Stimulated activated CD8-positive, alpha-beta memory T cell treated with anti-CD3 and anti-CD28 coated beads, Interleukin-7, amount 100 ng/mL, for 24 hours (primary cell): ENCODE results near the gene PRKN.

ENCODE experiments used
- DNase-seq: peaks from one replicate; pipeline ENCODE4 v3.0.0-alpha.2; 2020; ENCODE audit warnings: low read depth

The PRKN gene

DNA sequence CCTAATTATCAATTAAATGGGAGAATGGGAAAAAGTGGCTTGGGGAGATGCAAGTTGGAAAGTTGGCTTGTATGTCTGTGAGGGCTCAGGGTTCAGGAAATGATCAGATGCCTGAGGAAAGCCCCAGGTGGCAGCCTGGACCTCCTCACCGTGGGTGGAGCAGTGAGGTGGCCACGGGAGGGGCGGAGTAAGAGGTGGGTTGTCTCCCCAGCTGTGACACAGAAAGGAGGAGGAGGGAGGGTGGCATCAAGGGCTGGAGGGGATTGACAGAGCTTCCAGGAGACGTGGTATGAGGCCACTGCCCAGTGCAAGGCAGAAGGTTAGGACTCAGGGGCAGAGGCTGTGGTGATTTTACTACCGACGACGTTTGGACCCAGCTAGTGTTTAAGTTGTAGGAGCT, 672.2 kb downstream of the PRKN start:
- DNase-seq: no peak

DNA sequence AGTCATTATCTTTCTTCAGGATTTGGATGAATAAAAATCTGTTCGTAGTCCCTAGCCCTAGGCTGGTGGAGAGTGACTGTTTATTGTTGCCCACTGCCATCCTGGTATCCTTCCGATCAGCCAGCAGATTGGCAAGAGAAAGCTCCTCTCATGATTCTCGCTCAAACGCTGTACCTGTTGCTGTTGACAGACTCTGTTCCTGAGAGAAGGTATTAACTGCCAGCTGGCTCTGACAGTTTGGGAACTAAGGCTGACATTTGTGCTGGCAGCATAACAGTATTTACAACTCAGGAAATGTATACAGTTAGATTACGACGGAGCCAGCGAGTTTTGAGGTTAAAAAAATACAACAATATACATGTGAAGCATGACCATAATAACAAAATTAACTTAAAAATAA, 674.5 kb downstream of the PRKN start:
- DNase-seq: no peak

DNA sequence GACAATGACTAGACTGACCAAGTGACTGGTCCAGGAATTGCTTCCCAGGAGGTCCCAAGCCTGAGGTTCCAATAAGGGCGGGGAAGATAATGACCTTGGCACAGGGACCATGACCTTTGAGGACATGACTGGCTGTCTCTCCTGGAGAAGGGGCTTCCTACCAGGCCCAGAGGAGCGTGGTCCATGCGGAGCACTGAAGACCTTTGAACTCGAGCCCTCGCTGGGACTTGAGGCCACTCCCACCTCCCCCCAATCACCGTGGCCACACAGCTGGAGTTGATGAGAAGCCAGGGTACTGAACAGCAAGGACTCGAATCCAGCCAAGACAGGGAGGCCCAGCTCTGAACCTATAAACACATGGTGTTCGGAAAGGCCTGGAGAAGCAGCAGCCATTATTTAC, 677.0 kb downstream of the PRKN start:
- DNase-seq: no peak

DNA sequence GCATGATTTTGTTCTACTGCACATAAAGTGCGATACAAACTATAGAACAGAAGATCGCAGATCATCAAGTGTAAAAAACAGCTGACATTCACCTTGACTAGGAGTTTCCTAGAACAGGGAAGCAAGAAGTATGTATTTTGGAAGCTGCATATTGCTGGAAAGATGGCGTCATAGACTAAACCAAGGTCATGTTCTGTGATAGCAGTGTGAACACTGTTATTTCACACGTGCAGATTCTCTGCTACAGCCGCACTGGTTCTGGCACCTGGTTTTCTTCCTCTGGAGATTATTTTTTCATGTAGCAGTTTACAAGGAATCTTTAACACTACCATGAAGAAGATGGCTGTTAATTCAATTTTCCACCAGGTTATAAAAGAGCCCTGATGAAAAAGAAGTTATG, 681.2 kb downstream of the PRKN start:
- DNase-seq: no peak

DNA sequence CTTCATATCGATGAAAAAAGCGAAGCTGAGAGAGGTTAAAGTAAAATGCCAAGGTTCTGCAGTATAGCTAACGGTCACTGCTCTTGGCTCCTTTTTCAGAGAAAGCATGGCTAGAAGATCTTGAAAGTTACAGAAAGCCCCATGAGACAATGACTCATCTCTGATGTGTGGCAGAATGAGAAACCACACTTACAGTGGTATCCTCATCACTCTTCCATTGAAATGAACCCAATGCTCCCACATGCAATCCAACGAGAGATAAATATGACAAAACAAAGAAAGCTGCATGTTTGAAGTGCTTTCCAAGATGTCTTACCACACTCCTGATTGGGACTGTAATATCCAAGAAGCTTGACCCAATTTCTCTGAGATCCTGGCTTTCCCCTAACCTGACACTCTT, 694.9 kb downstream of the PRKN start:
- DNase-seq: no peak

DNA sequence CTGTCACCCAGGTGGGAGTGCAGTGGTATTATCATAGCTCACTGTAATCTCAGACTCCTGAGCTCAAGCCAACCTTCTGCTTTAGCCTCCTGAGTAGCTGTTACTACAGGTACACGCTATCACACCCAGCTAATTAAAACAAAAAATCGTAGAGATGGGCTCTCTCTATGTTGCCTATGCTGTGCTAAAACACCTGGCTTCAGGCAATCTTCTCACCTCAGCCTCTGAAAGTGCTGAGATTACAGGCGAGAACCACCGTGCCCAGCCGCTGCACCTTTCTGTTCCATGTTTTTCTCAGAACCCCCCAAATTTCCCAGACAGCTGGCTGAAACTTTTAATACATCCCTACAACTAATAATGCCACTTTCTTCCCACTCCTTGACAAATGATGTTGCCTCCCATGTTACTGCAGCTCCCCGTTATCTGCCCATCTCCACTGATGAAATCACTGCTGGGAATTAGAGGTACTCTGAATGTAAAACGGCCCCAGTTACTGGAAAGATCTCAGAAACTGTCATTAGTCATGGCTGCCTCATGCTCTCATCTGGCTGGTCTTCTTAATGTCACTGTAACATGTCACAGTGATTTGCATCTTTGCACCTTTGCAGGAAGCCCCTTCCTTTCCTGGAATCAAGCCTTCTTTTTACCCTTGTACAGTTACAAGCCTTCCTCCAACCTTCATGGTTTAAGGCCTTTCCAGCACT, 697.5 kb downstream of the PRKN start:
- DNase-seq: no peak

DNA sequence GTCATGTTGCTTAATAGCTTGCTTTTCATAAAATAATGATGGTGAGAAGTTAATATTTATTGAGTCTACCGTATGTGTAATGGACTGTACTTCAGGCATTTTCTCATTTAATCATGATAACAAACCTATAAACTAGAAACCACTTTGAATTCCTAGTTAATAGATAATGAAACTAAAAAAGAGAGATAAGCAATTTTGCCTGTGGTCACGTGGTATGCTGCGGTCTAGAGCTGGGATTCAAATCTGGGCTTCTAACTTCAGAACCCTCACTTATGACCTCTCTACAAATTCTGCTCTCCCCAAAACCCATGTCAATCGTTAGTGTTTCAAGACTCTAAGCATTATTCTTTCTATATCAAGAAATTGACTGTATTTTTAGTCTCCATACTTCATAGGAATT, 700.7 kb downstream of the PRKN start:
- no peak for DNase-seq

DNA sequence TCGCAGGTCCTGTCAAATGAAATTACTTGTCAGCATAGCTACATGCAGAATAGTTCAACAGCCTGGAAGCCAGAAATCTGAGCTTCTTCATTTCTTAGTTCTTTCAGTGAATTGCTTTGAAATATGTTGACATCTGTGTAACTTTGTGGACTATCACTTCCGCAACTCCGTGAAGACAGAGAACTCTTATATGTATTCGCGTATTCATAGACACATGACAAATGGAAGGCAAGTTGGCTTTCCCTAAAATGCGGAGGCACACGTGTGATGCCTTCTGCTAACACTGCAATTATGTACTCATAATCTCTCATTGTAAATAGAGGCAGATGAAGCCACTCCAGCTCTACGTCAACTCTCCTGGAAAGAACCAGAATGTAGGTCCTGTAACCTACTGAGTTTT, 701.5 kb downstream of the PRKN start:
- no peak for DNase-seq

DNA sequence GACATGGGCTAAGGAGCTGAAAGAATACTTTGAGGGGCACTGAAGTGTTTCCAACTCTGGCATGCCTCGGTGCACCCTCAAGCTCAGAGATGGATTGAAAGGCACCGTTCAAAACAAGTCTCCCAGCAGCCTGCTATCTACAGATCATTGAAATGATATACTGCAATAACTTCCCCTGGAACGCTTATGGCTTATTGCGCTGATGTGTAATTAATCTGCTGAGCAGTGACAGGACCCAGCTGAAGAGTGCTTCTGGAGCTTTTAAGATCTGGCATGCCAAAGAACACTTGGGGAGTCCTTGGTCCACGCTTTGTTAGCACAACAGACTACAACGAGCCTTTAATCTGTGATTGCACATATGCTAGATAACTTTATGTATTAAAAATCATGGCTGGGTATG, 708.2 kb downstream of the PRKN start:
- DNase-seq: no peak

DNA sequence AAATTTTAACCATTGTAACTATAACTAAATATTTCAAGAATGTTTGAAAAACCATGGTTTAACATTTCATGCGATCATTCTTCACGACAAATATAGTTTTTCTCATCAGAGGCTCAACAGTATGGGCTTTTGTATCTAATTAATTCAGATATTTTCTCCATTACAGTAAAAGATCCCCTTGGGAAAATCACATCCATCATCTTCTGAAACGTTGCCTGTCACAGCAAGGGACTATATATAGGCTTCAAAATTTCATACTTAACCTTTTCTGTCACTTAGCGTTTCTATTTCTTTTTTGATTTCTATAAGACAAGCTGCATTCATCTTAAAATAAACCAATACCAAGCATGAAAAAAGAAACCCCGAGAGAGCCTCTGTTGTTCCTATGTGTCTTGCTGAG, 710.0 kb downstream of the PRKN start:
- no peak for DNase-seq

DNA sequence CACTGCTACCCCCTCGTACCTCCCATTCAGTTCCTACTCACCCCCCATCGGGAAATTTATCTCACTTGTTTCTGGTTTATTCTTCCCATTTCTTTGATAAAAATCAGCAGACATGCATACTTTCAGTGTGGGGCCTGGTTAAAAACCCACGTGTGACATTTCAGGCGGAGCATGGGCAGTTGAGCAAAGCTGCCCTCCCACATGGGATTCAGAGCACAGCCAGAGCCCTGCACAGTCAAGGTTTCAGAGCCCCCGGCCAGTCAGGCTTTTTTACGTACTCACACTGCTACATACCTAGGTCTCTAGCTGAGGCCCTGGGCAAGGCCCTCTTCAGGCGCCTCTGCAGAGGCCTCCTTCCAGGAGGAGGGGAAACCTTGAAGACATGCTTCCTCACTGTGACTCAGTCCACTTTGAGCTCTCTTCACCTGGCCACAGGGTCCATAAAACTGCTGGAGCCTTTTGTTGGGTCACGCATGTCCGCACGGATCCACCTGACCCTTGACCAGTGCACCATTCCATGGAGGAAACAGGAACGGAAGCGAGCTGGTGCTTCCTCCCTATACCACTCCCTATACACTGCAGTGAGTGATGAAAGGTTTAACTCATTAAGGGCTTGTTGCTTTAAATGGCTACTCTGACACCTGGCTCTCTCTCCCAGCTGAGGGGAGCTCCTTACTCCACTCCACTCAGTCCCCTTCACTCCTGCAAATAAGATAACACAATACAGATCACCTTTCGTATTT, 713.3 kb downstream of the PRKN start:
- DNase-seq: no peak

DNA sequence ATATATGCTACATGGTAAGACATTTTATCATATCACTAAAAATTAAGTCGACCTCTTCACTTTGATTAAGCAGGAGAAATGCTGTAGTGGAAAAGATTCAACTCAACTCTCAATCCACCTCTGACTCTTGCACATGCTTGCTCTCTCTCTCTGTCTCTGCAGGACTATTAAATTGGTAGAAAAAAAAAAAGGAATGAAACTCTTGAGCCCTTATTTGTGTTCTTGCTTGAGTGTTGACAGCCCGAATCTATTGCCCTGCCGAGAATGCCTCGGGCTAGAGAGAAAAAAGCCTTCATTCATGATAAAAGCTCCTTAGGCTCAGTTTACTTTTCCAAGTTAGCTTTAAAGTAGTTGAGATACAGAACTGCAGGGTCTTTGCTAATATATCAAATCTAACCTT, 722.2 kb downstream of the PRKN start:
- no peak for DNase-seq

DNA sequence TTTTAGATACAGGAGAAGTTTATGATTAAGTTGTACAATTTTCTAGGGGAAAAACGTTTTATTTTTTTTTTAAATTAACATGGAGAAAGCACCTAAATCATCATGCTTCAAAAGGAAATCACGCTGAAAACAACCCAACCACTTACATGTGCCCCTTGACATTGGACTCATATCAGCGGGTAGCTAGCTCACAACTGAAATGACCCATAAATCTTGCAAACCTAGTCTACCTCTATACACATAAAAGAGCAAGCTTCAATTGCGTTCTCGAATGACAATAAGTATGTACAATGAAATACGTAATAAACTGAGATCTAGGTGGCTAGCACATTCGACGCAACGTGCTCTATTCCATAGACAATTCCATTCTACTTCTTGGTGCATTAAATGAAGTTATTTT, 730.8 kb downstream of the PRKN start:
- DNase-seq: no peak

DNA sequence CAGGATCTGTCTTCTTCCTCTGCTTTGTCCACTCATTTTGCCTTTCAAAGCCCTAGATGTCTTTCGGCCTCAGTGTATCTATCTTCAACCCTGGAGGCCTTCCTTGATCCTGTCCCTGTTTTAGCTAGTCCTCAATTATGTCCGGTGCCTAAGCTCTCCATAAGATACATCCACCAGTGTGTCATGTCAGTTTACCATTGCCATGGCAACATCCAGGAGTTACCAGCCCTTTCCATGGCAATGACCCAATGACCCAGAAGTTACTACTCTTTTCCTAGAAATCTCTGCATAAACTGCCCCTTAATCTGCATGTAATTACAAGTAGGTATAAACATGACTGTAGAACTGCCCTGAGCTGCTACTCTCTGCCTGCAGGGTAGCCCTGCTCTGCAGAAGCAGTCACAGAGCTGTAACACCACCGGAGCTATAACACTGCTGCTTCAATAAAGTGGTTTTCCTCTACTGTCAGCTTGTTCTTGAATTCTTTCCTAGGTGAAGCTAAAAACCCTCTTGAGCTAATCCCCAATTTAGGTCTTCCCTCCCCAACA, 741.6 kb downstream of the PRKN start:
- DNase-seq: no peak

DNA sequence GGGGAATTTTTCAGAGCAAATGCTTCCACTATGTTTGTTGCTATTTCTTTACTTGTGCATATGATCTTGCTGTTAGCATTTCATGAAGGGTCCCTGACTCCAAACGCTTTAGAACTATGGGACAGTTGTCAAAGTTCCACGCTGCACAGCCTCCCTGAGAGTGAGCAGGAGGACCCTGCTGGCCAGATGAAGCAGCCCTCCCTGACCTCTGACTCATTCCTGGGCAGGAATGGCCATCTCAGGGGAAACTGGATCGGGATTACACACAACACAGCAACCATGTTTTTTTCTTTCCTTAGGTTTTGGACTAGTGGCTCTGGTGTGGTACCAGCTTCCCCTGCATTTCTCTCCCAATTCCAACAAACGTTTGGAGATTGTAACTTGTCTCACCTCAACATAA, 742.9 kb downstream of the PRKN start:
- DNase-seq: no peak

DNA sequence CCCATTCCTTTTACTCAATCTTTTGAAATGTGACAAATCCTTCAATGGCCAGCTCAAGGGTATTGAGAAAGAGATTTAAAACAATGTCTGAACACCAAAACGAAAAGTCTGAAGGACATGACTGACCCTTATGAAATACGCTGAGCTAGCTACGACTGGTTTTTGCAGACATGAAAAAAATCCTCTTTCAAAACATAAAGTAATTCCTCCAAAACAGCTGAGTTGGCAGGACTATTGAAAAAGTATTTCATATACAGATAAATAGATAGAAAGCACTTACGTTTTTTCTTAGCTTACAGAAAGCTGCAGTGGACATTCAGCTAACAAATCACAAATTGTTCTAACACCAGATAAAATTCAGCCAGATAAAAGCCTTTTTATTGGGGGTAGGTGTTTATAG, 751.0 kb downstream of the PRKN start:
- DNase-seq: no peak

DNA sequence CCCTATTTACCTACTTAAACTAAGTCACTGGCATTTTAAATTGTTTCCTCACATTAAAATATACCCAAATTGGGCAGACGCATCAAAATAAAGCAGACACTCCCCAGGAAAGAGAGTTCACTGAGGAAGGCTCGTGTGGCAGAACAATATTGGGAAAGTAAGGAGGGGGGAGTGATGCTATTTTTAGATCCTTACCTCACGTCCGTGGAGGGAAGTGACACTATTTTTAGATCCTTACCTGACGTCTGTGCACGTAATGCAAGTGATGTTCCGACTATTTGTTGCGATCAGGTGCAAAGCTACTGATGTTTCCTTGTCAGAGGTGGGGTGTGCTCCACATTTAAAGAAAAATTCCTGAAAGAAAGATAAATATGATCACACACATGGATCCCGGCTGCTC, 754.5 kb downstream of the PRKN start:
- DNase-seq: no peak

DNA sequence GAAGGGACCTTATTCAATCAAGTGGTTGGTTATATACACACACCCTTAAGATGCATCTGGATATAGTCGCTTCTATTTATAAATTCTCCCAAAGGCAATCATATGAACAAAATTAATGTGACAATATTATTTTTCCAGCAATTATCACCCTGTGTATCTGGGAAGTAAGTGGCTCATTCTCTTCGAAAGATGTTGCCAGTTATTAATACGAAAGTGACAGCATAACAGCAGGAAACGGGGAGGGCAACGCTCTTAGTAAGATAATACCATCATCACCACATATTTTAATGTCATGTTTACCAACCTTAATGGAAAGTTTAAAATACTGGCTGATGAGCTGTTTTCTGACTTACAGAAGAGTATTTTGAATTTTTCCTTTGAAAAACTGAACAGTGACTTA, 756.5 kb downstream of the PRKN start:
- DNase-seq: no peak

DNA sequence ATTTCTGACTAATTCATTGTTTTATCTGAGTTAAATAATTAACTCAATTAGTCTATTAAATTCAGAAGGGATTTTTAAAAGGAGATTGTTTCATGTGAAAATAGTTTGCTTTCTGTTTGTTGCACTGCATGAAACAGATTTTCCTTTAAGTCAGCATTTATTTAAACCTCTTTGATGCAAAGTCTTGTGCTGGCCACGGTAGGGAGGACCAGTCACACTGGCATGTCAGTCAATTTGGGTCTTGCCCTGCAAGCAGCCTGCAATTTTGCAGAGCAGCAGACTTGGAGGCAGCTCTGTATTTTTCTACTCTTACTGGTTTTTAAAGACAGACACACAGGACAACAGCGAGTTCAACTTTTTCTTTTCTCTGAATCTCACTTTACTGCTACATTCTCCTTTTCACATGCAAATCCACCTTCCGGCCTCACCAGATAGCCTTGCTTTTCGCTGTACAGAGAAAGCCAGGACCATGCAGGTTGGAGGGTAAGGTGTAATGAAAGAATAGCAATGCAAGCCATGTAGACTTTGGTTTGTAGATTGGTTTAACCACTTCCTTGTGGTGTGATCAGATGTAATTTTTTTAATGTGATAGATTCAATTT, 763.8 kb downstream of the PRKN start:
- DNase-seq: no peak

DNA sequence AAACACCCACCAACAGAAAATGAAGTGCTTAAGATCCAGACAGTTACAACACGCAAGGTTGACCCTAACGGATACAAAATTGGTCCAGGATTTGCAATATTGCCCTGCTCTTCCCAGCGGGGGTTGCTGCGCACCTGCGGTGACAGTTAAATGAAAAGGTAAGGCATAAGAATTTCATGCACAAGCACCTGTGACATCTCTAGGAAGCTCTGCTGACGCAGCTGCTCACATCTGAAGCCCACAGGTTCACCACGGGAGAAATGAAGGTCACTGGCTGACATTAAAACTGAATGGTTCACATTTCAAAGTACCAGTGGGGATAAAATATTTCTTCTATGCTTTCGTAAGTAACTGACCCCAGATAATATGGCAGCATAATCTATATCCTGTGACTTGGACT, 764.4 kb downstream of the PRKN start:
- DNase-seq: no peak

DNA sequence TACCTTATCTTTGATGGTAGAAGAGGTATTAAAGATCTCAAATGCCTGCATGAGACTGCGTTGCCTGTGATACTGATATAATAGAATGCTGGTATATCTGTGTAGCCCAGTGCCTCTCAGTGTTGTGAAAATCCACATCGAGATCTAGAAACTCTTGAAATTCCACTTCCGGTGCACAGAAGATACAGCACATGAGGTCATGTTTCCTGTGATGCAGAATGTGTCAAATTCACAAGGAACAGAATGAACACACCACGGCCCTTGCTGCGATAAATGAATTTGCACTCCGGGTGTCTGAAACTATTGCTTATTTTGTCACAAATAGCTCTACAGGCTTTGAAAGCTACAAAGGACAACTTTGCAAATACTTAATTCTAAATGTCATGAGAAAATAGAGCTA, 765.8 kb downstream of the PRKN start:
- DNase-seq: no peak

DNA sequence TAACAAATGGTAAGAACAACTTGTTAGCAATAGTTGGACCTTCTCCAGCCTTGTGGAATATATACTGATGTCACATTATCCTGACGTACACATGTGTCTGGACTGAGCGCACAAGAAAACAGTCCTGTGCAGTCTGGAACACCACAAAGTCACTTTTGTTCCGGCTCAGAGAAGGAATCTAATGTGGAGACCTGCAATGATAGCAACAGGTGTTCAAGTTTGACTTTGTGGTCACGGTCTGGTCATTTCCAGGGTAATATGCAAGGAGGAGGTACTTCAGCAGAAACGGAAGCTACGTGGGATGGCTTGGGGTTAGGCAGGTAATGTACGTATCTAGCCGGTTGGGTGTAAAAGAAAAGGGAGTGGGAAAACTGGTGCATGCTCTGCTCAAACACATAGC, 766.5 kb downstream of the PRKN start:
- no peak for DNase-seq

DNA sequence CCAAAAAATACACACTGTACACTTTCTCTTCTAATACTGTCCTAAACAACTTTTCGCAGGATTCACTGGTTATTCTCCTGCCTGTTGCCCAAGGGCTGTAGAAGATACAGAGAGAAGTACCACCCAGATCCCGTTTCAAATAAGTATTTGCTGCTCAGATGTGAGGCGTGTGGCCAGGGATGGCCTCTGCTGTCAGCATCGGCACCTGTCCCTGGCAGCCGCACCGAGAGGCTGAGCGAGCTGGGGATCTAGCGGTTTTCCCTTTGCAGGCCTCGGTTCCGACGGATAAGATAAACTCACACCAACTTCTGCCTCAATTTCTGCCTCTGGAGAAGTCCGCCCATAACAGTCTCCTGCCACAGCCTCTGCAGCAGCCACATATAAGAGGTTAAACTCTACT, 768.5 kb downstream of the PRKN start:
- no peak for DNase-seq
